Measurements from ENCODE around the gene FMN1.

FMN1 gene

DNA sequence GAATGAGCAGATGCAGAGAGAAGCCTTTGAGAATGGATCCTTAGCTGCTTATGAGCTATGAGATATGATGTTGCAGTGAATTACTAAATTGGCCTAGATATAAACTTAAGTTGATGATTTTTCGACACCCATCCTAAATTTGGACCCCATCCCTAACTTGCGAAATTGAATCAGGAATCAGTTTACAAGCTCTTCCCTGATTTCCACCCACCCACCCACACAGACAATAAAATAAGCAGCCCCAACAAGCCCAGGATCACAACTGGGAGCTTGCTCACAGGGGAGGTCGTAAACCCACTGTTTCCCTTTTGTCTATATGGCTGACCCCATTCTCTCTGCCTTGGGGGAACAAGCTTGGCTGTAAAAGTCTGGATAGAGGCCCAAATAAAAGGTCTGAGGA is 419.4 kb downstream of the FMN1 start:
- peaks cover 31% of the 10 kb centered on the region for H3K36me3 Mint-ChIP-seq (ENCODE audit: low read depth)
- no peaks in the 10 kb centered on the region for H3K9me3 Mint-ChIP-seq
- intact Hi-C loops (cut with micrococcal nuclease), result no loop called here
- no peaks in the 10 kb centered on the region for H3K27me3 Mint-ChIP-seq
- no peak overlapping the region for H3K27ac Mint-ChIP-seq
- no peaks in the 10 kb centered on the region for H3K4me1 Mint-ChIP-seq (ENCODE audit: low read depth)
- no peak overlapping the region for H3K4me3 Mint-ChIP-seq

DNA sequence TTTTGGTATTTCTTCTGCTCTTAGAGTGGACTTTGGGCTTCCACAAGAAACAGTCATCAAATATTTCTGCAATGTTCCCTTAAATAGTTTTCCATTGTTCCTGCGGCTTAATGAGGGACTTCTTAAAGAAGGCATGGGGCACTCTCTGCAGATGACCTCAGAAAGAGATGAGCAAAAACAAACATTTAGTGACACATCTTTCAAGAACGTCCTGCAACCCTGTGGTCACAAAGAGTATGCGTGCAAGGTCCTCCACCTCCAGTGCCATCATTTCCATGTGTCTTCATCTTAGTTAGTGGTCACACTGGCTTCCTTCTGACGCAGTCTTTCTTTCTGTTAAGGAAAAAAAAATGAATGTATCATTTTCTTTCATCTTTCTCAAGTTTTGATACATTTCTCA is 420.5 kb downstream of the FMN1 start:
- no peaks in the 10 kb centered on the region for H3K9me3 Mint-ChIP-seq
- H3K27ac Mint-ChIP-seq, result no peak overlapping the region
- intact Hi-C loops (cut with micrococcal nuclease), result no loop called here
- peaks cover 31% of the 10 kb centered on the region for H3K36me3 Mint-ChIP-seq (ENCODE audit: low read depth)
- no peak overlapping the region for H3K4me3 Mint-ChIP-seq
- H3K4me1 Mint-ChIP-seq (ENCODE audit: low read depth), result no peaks in the 10 kb centered on the region
- no peaks in the 10 kb centered on the region for H3K27me3 Mint-ChIP-seq

DNA sequence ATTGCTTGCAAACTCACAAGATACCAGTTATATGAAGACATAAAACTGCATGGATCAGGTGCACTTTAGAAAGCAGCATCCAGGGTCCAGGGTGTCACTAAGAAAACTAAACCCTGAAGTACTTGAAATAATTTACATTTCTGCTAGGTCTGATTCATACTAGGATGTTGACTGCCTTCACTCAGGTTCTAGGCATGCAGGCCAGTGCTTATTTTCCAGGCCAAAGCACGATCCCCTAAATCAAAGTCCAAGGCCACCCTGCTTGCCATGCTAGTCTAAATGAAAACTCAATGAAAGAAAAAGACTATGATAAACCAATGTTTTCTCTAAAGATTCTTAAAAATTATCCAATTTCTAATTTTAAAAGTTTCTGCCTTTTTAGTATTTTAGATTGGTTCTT is 427.3 kb downstream of the FMN1 start:
- Mint-ChIP-seq H3K4me3 (no peak overlapping the region), H3K36me3 (ENCODE audit: low read depth) (no peaks in the 10 kb centered on the region), H3K9me3 (no peaks in the 10 kb centered on the region), H3K27ac (no peak overlapping the region), H3K27me3 (peaks cover 2% of the 10 kb centered on the region), H3K4me1 (ENCODE audit: low read depth) (no peaks in the 10 kb centered on the region)
- intact Hi-C loops (cut with micrococcal nuclease), result no loop called here

DNA sequence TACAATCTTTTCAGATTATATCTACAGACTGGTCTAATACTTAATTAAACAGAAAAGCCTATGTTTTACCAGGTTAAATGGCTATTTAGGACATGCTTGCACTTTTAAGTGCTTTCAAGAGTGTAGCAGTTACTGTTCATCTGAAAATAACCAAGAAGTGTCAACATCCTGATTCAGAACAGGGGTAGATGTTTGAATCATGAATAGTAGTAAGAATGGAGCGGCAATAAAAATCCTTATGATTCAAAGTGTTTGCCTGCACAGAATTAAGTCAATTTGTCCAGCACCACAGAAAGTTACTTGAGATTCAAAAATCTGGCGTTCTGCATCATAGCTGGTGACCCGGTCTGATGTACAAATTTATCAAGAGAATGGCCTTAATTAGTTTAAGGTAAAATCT is 428.4 kb downstream of the FMN1 start:
- Mint-ChIP-seq H3K27me3 (peaks cover 2% of the 10 kb centered on the region), H3K9me3 (no peaks in the 10 kb centered on the region), H3K27ac (no peak overlapping the region), H3K36me3 (ENCODE audit: low read depth) (no peaks in the 10 kb centered on the region), H3K4me1 (ENCODE audit: low read depth) (no peaks in the 10 kb centered on the region), H3K4me3 (no peak overlapping the region)
- intact Hi-C loops (cut with micrococcal nuclease), result no loop called here

DNA sequence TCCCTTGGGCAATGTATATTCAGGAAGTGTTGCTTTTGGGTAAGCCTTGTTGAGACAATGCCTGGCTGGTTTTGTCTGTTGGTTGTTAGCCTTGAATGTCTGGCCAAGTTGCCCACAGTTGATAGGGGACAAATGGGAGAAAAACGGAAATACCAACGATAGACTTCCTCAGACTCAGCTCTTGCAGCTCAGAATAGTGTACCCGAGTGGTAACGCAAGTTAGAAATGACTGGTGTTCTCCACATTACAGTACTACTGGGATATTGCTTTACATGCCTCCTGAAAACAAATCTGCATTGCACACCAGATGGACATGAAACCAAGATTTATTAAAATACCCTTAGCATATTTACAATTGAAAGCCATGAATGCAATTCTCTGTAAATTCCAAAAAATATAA is 429.3 kb downstream of the FMN1 start:
- Mint-ChIP-seq H3K9me3 (no peaks in the 10 kb centered on the region), H3K4me1 (ENCODE audit: low read depth) (no peaks in the 10 kb centered on the region), H3K4me3 (no peak overlapping the region), H3K27ac (no peak overlapping the region), H3K36me3 (ENCODE audit: low read depth) (no peaks in the 10 kb centered on the region), H3K27me3 (peaks cover 4% of the 10 kb centered on the region)
- intact Hi-C loops (cut with micrococcal nuclease), result no loop called here

DNA sequence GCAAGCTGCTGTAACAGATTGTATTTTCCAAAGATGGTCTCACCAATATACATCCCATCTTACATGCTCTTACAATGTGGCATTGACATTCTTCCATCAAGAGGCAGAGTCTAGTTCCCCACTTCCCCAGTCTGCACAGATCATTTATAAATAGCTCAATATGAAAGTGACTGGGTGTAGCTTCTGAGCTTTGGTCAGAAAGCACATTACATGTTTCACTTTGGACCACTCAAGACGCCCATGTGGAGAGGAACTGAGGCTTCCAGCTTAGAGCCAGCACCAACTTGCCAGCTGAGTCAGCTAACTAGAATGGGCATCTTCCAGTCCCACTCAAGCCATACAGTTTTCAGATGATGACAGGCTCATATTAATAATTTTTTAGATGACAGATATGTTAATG is 431.2 kb downstream of the FMN1 start:
- no peaks in the 10 kb centered on the region for H3K9me3 Mint-ChIP-seq
- H3K27me3 Mint-ChIP-seq, result peaks cover 6% of the 10 kb centered on the region
- no peak overlapping the region for H3K27ac Mint-ChIP-seq
- intact Hi-C loops (cut with micrococcal nuclease), result no loop called here
- H3K4me1 Mint-ChIP-seq (ENCODE audit: low read depth), result no peaks in the 10 kb centered on the region
- no peak overlapping the region for H3K4me3 Mint-ChIP-seq
- H3K36me3 Mint-ChIP-seq (ENCODE audit: low read depth), result no peaks in the 10 kb centered on the region

DNA sequence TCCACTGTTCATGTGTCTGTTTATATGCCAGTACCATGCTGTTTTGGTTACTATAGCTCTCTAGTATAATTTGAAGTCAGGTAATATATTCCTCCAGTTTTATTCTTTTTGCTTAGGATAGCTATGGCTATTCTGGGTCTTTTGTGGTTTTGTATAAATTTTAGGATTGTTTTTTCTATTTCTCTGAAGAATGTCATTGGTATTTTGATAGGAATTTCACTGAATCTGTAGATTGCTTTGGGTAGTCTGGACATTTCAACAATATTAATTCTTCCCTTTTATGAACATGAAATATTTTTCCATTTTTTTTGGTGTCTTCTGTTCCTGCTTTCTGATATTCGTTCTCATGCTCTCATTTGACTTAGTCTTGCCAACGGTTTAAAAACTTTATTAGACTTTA is 437.1 kb downstream of the FMN1 start:
- no peak overlapping the region for H3K4me3 Mint-ChIP-seq
- H3K9me3 Mint-ChIP-seq, result no peaks in the 10 kb centered on the region
- H3K4me1 Mint-ChIP-seq (ENCODE audit: low read depth), result no peaks in the 10 kb centered on the region
- peaks cover 11% of the 10 kb centered on the region for H3K27me3 Mint-ChIP-seq
- intact Hi-C loops (cut with micrococcal nuclease), result no loop called here
- no peak overlapping the region for H3K27ac Mint-ChIP-seq
- H3K36me3 Mint-ChIP-seq (ENCODE audit: low read depth), result no peaks in the 10 kb centered on the region

DNA sequence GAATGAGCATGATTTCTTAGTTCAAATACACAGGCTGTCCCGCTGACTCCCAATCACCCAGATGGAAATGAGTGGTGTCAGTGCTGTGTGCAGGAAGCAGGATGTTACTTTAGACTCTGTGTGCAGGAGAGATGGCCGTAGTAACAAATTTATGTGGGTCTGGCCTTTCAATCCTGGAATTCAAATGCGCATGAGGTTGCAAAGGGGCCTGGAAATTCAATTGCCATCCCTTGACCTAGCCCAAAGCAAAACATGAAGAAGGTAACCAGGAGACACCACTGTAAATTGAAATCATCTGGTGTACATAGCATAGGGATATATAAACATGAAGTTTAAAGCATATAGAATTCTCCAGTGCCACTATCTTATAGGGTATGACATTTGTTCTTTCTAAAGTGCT is 443.5 kb downstream of the FMN1 start:
- Mint-ChIP-seq H3K4me1 (ENCODE audit: low read depth) (no peaks in the 10 kb centered on the region), H3K27me3 (peaks cover 4% of the 10 kb centered on the region), H3K4me3 (no peak overlapping the region), H3K36me3 (ENCODE audit: low read depth) (no peaks in the 10 kb centered on the region), H3K9me3 (no peaks in the 10 kb centered on the region), H3K27ac (no peak overlapping the region)
- intact Hi-C loops (cut with micrococcal nuclease), result no loop called here

DNA sequence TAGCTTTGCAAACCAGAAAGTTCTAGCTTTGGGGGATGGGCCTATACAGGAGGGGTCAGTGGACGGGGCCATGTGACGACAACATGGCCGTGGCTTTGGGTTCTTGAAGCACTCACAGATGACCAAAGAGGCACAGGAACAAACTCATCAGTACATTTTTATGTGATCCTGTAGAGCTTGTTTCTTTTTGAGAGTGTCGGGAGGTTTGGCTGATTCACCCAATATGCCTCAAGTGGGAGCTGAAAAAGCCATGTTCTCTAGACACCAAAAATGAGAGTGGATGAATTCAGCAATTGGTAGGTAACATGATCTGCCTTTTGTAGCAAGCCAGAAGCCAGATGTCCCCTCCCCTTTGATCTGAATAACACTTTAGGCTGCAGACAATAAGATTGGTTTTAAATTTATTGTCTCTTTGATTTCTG is 446.6 kb downstream of the FMN1 start:
- H3K4me1 Mint-ChIP-seq (ENCODE audit: low read depth), result no peaks in the 10 kb centered on the region
- H3K36me3 Mint-ChIP-seq (ENCODE audit: low read depth), result no peaks in the 10 kb centered on the region
- peaks cover 5% of the 10 kb centered on the region for H3K27me3 Mint-ChIP-seq

DNA sequence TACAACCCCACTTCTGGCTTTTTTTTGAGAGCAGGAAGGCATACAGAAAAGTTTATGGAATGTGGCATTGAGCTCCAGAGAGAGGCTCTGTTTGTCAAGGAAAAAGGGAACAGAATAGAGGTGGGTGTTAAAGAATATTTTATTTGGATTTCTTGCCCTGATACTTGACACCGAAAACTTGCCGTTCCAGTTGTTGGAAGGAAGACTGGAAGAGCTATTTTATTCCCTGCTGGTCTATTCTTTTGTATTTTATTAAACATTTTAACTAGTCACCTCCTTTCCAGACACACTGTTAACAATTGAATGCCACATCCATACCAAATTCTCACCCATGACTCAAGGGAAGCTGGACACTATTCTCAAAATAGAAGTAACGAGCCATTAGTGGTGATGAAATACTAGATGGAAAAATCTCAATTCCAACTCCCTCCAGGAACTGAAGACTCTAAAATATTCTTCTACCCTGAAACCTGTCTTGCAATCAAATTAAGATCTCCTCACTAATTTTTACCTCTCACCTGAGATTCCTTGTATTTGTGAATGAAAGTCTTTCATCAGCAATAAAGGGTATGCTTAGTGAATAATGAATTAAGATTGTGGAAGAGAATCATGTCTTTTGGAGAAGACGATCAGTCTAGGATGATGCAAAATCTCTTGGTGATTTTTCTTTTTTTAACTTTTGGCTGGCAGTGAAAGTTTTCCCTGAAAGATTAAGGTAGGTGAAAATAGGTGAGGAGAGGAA is 448.2 kb downstream of the FMN1 start:
- H3K27ac Mint-ChIP-seq, result no peak overlapping the region
- H3K4me1 Mint-ChIP-seq (ENCODE audit: low read depth), result no peaks in the 10 kb centered on the region
- intact Hi-C loops (cut with micrococcal nuclease), result no loop called here
- peaks cover 5% of the 10 kb centered on the region for H3K27me3 Mint-ChIP-seq
- no peak overlapping the region for H3K4me3 Mint-ChIP-seq
- no peaks in the 10 kb centered on the region for H3K36me3 Mint-ChIP-seq (ENCODE audit: low read depth)
- H3K9me3 Mint-ChIP-seq, result no peaks in the 10 kb centered on the region

More for the DNA sequence above, 446.6 kb downstream of the FMN1 start:
- intact Hi-C loops (cut with micrococcal nuclease), result no loop called here
- no peak overlapping the region for H3K4me3 Mint-ChIP-seq
- H3K9me3 Mint-ChIP-seq, result no peaks in the 10 kb centered on the region
- H3K27ac Mint-ChIP-seq, result no peak overlapping the region

DNA sequence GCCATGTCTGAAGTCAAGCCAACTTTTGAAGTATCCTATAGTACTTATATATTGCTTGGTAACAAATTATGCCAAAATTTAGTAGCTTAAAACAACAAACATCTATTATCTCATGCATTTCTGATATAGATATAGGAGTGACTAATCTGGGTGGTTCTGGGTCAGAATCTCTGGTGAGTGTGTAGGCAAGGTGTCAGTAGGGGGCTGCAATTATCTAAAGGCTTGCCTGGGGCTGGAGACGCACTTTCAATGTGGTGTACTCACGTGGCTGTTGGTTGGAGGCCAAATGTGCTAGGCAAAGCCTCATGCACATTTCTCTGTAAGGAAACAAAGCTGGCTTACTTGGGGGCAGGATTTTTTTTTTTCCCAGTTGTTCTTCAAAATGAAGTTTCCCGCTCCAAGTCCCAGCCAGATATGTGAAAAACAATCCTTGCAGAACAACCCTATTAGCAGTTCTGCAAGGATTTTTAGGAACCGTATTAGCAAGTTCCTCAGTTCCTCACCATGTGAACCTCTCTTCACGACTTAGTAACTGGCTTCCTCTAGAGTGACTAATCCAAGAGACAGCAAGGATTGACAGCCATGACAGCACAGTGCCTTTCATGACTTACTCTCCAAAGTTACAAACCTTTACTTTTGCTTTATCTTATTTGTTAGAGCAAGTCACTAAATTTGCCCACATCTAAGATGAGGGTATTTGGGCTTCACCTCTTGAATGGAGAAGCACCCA is 450.9 kb downstream of the FMN1 start:
- H3K27me3 Mint-ChIP-seq, result peaks cover 3% of the 10 kb centered on the region

DNA sequence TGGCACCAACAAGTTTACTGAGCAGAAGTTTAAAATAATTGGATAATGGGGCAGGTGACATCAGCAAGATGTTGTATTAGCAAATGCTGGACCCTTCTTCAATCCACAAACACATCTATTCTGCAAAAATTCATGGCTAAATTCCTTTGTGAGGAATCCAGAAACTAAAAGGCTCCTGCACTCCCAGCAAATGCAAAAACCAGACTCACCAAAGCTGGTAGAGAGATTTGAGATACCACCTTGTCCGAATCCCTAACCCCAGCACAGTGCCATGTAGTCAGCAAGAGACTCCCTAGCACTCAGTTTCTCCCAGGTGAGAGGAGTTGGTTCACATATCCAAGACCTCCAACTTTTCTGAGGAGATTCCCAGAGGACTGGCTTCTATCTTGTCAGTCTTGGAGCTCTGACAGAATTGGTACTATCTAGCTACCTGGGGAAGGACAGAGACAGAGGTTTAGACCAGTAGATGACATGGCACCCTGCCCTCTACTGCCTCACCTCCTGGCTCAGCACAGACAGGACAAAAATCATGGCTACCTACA is 454.9 kb downstream of the FMN1 start:
- intact Hi-C loops (cut with micrococcal nuclease), result loop anchor here (10.0 kb wide), 1 partner anchor 55 kb away; no protein-coding TSS in a partner anchor
- no peak overlapping the region for H3K27ac Mint-ChIP-seq
- H3K4me1 Mint-ChIP-seq (ENCODE audit: low read depth), result no peaks in the 10 kb centered on the region
- H3K4me3 Mint-ChIP-seq, result no peak overlapping the region
- H3K36me3 Mint-ChIP-seq (ENCODE audit: low read depth), result no peaks in the 10 kb centered on the region
- peaks cover 7% of the 10 kb centered on the region for H3K27me3 Mint-ChIP-seq
- peaks cover 5% of the 10 kb centered on the region for H3K9me3 Mint-ChIP-seq

More for the DNA sequence above, 450.9 kb downstream of the FMN1 start:
- no peaks in the 10 kb centered on the region for H3K4me1 Mint-ChIP-seq (ENCODE audit: low read depth)
- H3K9me3 Mint-ChIP-seq, result peaks cover 5% of the 10 kb centered on the region
- H3K36me3 Mint-ChIP-seq (ENCODE audit: low read depth), result no peaks in the 10 kb centered on the region
- H3K4me3 Mint-ChIP-seq, result no peak overlapping the region
- no peak overlapping the region for H3K27ac Mint-ChIP-seq
- intact Hi-C loops (cut with micrococcal nuclease), result no loop called here

DNA sequence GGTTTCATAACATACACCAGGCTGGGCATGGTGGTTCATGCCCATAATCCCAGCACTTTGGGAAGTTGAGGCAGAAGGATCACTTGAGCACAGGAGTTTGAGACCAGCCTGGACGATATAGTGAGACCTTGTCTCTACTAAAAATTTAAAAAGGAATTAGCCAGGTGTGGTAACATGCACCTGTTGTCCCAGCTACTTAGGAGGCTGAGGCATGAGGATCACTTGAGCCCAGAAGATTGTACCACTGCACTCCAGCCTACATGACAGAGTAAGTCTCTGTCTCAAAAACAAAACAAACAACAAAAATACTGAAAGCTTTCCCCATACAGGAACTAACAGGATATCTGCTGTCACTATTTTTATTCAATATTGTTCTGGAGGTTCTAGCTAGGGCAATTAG is 455.8 kb downstream of the FMN1 start:
- peaks cover 8% of the 10 kb centered on the region for H3K27me3 Mint-ChIP-seq
- intact Hi-C loops (cut with micrococcal nuclease), result loop anchor here (10.0 kb wide), 1 partner anchor 56 kb away; no protein-coding TSS in a partner anchor
- H3K9me3 Mint-ChIP-seq, result peaks cover 5% of the 10 kb centered on the region
- no peak overlapping the region for H3K27ac Mint-ChIP-seq
- H3K4me1 Mint-ChIP-seq (ENCODE audit: low read depth), result no peaks in the 10 kb centered on the region
- H3K4me3 Mint-ChIP-seq, result no peak overlapping the region
- H3K36me3 Mint-ChIP-seq (ENCODE audit: low read depth), result no peaks in the 10 kb centered on the region

DNA sequence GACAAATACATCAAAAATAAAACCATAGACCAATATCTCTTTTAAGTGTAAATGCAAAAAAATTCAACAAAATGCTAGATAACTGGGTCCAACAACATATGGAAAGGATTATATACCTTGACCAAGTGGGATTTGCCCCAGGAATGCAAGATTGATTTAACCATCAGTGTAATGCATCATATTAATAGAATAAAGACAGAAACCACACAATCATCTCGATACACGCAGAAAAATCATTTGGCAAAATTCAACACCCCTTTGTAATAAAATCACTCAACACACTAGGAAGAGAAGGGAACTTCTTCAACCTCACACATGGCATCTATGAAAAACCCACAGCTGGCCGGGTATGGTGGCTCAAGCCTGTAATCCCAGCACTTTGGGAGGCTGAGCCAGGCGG is 457.2 kb downstream of the FMN1 start:
- H3K4me3 Mint-ChIP-seq, result no peak overlapping the region
- intact Hi-C loops (cut with micrococcal nuclease), result loop anchor here (10.0 kb wide), 1 partner anchor 57 kb away; no protein-coding TSS in a partner anchor
- H3K9me3 Mint-ChIP-seq, result peaks cover 5% of the 10 kb centered on the region
- H3K4me1 Mint-ChIP-seq (ENCODE audit: low read depth), result no peaks in the 10 kb centered on the region
- H3K27ac Mint-ChIP-seq, result no peak overlapping the region
- no peaks in the 10 kb centered on the region for H3K36me3 Mint-ChIP-seq (ENCODE audit: low read depth)
- H3K27me3 Mint-ChIP-seq, result peaks cover 10% of the 10 kb centered on the region
